ENCODE measurements around the gene TMTC2. TPM values are rescaled to one million over a fixed set of nuclear protein-coding genes. Genes with fewer than 3 reads are reported as not detected.
A peak's percentile ranks its signal among the peaks of the same experiment; 100 is the strongest.

TMTC2 gene
- total and polyA plus RNA-seq, 2 donors (not counting 3 experiments of a cell fraction or from before 2014, with no cell fraction given), result 4.1 to 7.8 TPM

GRCh38 chr12:82896277-82896676 is 209.6 kb downstream of the TMTC2 start:
- FAIRE-seq (no peak), DNase-seq (ENCODE audit: low read depth, low spot score) (no peak)
- ChIA-PET POLR2A (no interaction called here), CTCF (interaction anchor here (0.7 to 1.8 kb wide), 6 partner anchors 12 to 211 kb away, joined by 3 to 5 read pairs (median 4); no protein-coding TSS in a partner anchor)
- H3K27me3 ChIP-seq (ENCODE audit: control insufficient read depth in 2 of 2, insufficient read depth in 2 of 2, low read length in 2 of 2), result no peaks in the 10 kb centered on the region
- no peak overlapping the region for H3K4me3 ChIP-seq (replicated peaks in 1 of 3; ENCODE audit: insufficient read depth in 1 of 3, low read depth in 1 of 3, low read length in 3 of 3)
- no peaks in the 10 kb centered on the region for H3K4me1 ChIP-seq (ENCODE audit: control insufficient read depth, extremely low read depth, insufficient read depth, low read length)
- no peaks in the 10 kb centered on the region for H3K79me2 ChIP-seq (ENCODE audit: control insufficient read depth, insufficient read depth, low read length)
- H4K20me1 ChIP-seq (replicated peaks; ENCODE audit: control insufficient read depth, extremely low read depth, insufficient read depth, low read length), result no peaks in the 10 kb centered on the region
- no peak overlapping the region for H3K4me2 ChIP-seq (ENCODE audit: insufficient read depth, low read length)
- H3K27ac ChIP-seq (ENCODE audit: insufficient read depth, low read depth, low read length), result no peak overlapping the region
- TF ChIP-seq JUN (IDR thresholded peaks at IDR 0.05; ENCODE audit: borderline replicate concordance, insufficient read depth, insufficient read length, low read depth), result no peak
- H3K9me3 ChIP-seq (replicated peaks; ENCODE audit: control insufficient read depth, insufficient read depth, low read length), result no peaks in the 10 kb centered on the region
- no TSS peak for BruUV-seq (replicated peaks)
- no peak overlapping the region for H3K9ac ChIP-seq (replicated peaks; ENCODE audit: extremely low read depth, insufficient read depth, low read length)
- dilution Hi-C loops (cut with MboI; ENCODE audit: extremely low pct_ligation_motif_present, low sequenced_read_pairs), result no loop called here
- H3K9me1 ChIP-seq (replicated peaks; ENCODE audit: control insufficient read depth, extremely low read depth, insufficient read depth, low read length), result no peaks in the 10 kb centered on the region
- H3K36me3 ChIP-seq (ENCODE audit: control insufficient read depth in 2 of 2, extremely low read depth in 1 of 2, insufficient read depth in 2 of 2, low read length in 2 of 2), result no peaks in the 10 kb centered on the region
- intact Hi-C loops (cut with micrococcal nuclease), result no loop called here
- no peak overlapping the region for H2AFZ ChIP-seq (ENCODE audit: low read depth, low read length)

DNA sequence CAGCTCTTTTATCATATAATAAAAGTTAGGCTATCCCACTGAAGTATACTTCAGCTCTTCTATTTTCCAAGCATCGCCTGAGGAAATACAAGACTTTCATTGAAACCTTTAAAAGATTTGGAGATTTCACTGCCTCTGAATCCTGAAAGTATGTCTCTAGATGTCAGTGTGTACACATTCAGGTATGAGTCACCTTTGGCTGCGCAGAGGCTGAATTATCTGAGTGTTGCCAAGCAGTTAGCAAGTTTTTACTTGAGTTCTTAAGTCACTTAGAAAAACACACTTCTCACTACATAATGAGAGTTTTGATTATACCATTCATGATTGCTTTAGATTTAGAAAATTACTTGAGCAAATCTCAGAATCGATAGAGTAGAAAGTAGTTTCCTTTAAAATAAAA is 210.3 kb downstream of the TMTC2 start:
- no peak overlapping the region for H3K4me3 ChIP-seq (replicated peaks in 1 of 3; ENCODE audit: insufficient read depth in 1 of 3, low read depth in 1 of 3, low read length in 3 of 3)
- TF ChIP-seq MAX (IDR thresholded peaks at IDR 0.05; ENCODE audit: insufficient read depth, insufficient read length), result no peak
- TF ChIP-seq FOS (IDR thresholded peaks at IDR 0.05; ENCODE audit: borderline replicate concordance, insufficient read depth, low read length), result peak; percentile 8
- no peak for TF ChIP-seq POLR2AphosphoS5 (IDR thresholded peaks at IDR 0.05; ENCODE audit: insufficient read depth, low read depth, low read length)
- TF ChIP-seq EZH2 (IDR thresholded peaks at IDR 0.05; ENCODE audit: borderline replicate concordance, low read depth, low read length, severe bottlenecking), result no peak
- no peak for TF ChIP-seq GATA2 (IDR thresholded peaks at IDR 0.05; ENCODE audit: insufficient read depth, insufficient read length, low read depth, low read length)
- no peak for TF ChIP-seq JUN (IDR thresholded peaks at IDR 0.05; ENCODE audit: borderline replicate concordance, insufficient read depth, insufficient read length, low read depth)
- TF ChIP-seq MYC (IDR thresholded peaks at IDR 0.05; ENCODE audit: low read depth, low read length), result no peak
- H3K4me1 ChIP-seq (ENCODE audit: control insufficient read depth, extremely low read depth, insufficient read depth, low read length), result no peaks in the 10 kb centered on the region
- H3K9me1 ChIP-seq (replicated peaks; ENCODE audit: control insufficient read depth, extremely low read depth, insufficient read depth, low read length), result no peaks in the 10 kb centered on the region
- H3K4me2 ChIP-seq (ENCODE audit: insufficient read depth, low read length), result no peak overlapping the region
- no peaks in the 10 kb centered on the region for H3K36me3 ChIP-seq (ENCODE audit: control insufficient read depth in 2 of 2, extremely low read depth in 1 of 2, insufficient read depth in 2 of 2, low read length in 2 of 2)
- ChIA-PET CTCF (interaction anchor here (0.7 to 1.8 kb wide), 6 partner anchors 13 to 211 kb away, joined by 3 to 5 read pairs (median 4); no protein-coding TSS in a partner anchor), POLR2A (no interaction called here)
- H3K27me3 ChIP-seq (ENCODE audit: control insufficient read depth in 2 of 2, insufficient read depth in 2 of 2, low read length in 2 of 2), result no peaks in the 10 kb centered on the region
- peak; percentile 8 for DNase-seq (ENCODE audit: low read depth, low spot score)
- H4K20me1 ChIP-seq (replicated peaks; ENCODE audit: control insufficient read depth, extremely low read depth, insufficient read depth, low read length), result no peaks in the 10 kb centered on the region
- H3K9ac ChIP-seq (replicated peaks; ENCODE audit: extremely low read depth, insufficient read depth, low read length), result no peak overlapping the region
- FAIRE-seq, result no peak
- no peaks in the 10 kb centered on the region for H3K79me2 ChIP-seq (ENCODE audit: control insufficient read depth, insufficient read depth, low read length)
- no peak overlapping the region for H3K27ac ChIP-seq (ENCODE audit: insufficient read depth, low read depth, low read length)
- no TSS peak for BruUV-seq (replicated peaks)
- no peak overlapping the region for H2AFZ ChIP-seq (ENCODE audit: low read depth, low read length)
- H3K9me3 ChIP-seq (replicated peaks; ENCODE audit: control insufficient read depth, insufficient read depth, low read length), result no peaks in the 10 kb centered on the region
- intact Hi-C loops (cut with micrococcal nuclease), result no loop called here
- dilution Hi-C loops (cut with MboI; ENCODE audit: extremely low pct_ligation_motif_present, low sequenced_read_pairs), result no loop called here
